HEK293 (cell line): ENCODE measurements around the gene PDCD4.

Source experiments
- MEIS1 ChIP-seq: sonication (generic); formaldehyde crosslinking; IDR thresholded peaks from 2 replicates; pipeline ENCODE4 v1.8.1; 2022; ENCODE audit warnings: missing genetic modification reagents, mild to moderate bottlenecking, borderline replicate concordance
- TRIM28 ChIP-seq: IDR thresholded peaks from 2 replicates; pipeline ENCODE4 v1.6.1; 2011; ENCODE audit warnings: low read length, control low read depth, borderline replicate concordance
- ZBTB10 ChIP-seq: fragments of 450-650 bp; formaldehyde crosslinking; IDR thresholded peaks from 2 replicates; pipeline ENCODE4 v1.5.1; 2016; ENCODE audit warnings: missing biosample characterization, missing genetic modification characterization
- ZNF10 ChIP-seq: fragments of 450-650 bp; formaldehyde crosslinking; IDR thresholded peaks from 2 replicates; pipeline ENCODE4 v1.5.1; 2017; ENCODE audit warnings: missing biosample characterization, missing genetic modification characterization
- ZNF416 ChIP-seq: fragments of 450-650 bp; formaldehyde crosslinking; IDR thresholded peaks from 2 replicates; pipeline ENCODE4 v1.5.1; 2016; ENCODE audit warnings: missing biosample characterization, missing genetic modification characterization
- ZNF747 ChIP-seq: fragments of 450-650 bp; formaldehyde crosslinking; IDR thresholded peaks from 2 replicates; pipeline ENCODE4 v1.5.1; 2016; ENCODE audit warnings: missing biosample characterization, missing genetic modification characterization
- TF ChIP-seq, protein P1 (sequence below): fragments of 450-650 bp; formaldehyde crosslinking; IDR thresholded peaks from 2 replicates; pipeline ENCODE4 v1.5.1; 2016; ENCODE audit warnings: missing biosample characterization, missing genetic modification characterization
- TF ChIP-seq, protein P2 (sequence below): fragments of 450-650 bp; formaldehyde crosslinking; IDR thresholded peaks from 2 replicates; pipeline ENCODE4 v1.5.1; 2016; ENCODE audit warnings: missing biosample characterization, missing genetic modification characterization, borderline replicate concordance

GRCh38 chr10:110901954-110902819, 30.5 kb downstream of the PDCD4 start:
- TF ChIP-seq, protein P1, sequence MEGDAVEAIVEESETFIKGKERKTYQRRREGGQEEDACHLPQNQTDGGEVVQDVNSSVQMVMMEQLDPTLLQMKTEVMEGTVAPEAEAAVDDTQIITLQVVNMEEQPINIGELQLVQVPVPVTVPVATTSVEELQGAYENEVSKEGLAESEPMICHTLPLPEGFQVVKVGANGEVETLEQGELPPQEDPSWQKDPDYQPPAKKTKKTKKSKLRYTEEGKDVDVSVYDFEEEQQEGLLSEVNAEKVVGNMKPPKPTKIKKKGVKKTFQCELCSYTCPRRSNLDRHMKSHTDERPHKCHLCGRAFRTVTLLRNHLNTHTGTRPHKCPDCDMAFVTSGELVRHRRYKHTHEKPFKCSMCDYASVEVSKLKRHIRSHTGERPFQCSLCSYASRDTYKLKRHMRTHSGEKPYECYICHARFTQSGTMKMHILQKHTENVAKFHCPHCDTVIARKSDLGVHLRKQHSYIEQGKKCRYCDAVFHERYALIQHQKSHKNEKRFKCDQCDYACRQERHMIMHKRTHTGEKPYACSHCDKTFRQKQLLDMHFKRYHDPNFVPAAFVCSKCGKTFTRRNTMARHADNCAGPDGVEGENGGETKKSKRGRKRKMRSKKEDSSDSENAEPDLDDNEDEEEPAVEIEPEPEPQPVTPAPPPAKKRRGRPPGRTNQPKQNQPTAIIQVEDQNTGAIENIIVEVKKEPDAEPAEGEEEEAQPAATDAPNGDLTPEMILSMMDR, result no peak
- TF ChIP-seq ZNF747 (tag by site-specific recombination), result no peak
- no peak for TF ChIP-seq ZBTB10 (tag by site-specific recombination)
- TF ChIP-seq ZNF416, result no peak
- TF ChIP-seq, protein P2, sequence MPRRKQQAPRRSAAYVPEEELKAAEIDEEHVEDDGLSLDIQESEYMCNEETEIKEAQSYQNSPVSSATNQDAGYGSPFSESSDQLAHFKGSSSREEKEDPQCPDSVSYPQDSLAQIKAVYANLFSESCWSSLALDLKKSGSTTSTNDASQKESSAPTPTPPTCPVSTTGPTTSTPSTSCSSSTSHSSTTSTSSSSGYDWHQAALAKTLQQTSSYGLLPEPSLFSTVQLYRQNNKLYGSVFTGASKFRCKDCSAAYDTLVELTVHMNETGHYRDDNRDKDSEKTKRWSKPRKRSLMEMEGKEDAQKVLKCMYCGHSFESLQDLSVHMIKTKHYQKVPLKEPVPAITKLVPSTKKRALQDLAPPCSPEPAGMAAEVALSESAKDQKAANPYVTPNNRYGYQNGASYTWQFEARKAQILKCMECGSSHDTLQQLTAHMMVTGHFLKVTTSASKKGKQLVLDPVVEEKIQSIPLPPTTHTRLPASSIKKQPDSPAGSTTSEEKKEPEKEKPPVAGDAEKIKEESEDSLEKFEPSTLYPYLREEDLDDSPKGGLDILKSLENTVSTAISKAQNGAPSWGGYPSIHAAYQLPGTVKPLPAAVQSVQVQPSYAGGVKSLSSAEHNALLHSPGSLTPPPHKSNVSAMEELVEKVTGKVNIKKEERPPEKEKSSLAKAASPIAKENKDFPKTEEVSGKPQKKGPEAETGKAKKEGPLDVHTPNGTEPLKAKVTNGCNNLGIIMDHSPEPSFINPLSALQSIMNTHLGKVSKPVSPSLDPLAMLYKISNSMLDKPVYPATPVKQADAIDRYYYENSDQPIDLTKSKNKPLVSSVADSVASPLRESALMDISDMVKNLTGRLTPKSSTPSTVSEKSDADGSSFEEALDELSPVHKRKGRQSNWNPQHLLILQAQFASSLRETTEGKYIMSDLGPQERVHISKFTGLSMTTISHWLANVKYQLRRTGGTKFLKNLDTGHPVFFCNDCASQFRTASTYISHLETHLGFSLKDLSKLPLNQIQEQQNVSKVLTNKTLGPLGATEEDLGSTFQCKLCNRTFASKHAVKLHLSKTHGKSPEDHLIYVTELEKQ (tag by site-specific recombination), result no peak
- no peak for TF ChIP-seq ZNF10 (tag by site-specific recombination)
- no peak for TF ChIP-seq TRIM28
- TF ChIP-seq MEIS1 (CRISPR knock-in tag), result no peak
